CD4-positive, CD25-positive, alpha-beta regulatory T cell (primary cell): ENCODE data around the gene ZNF165. TPM values are rescaled to one million over a fixed set of nuclear protein-coding genes. Genes with fewer than 3 reads are reported as not detected.
A peak's percentile ranks its signal among the peaks of the same experiment; 100 is the strongest.
"Not testable (repeated sequence)": the region's sequence is repeated elsewhere in the genome, so short reads cannot be mapped to it uniquely, and the experiment has no call there.

ENCODE experiments used
- ATAC-seq, 2 donors: fragments of 150-1000 bp; cut with Tn5 transposase; one replicate each; pipeline ENCODE4 v1.10.0; 2021; ENCODE audit warnings: low read depth in 2 of 2, moderate number of reproducible peaks in 2 of 2, moderate library complexity in 1 of 2
- DNase-seq, 3 donors: peaks; one replicate each; pipeline versions ENCODE4 v3.0.0 to v3.0.0-alpha.2; 2012 to 2022; ENCODE audit warnings: mixed read lengths in 1 of 3
- H3K27ac ChIP-seq: one replicate; pipeline ENCODE4 v1.7.0; 2013; ENCODE audit warnings: mild to moderate bottlenecking, low read length; ENCODE audit not compliant: insufficient read depth, poor library complexity, severe bottlenecking
- H3K27me3 ChIP-seq: one replicate; pipeline ENCODE4 v1.7.0; 2013; ENCODE audit warnings: low read length; ENCODE audit not compliant: control insufficient read depth, insufficient read depth
- H3K36me3 ChIP-seq: one replicate; pipeline ENCODE4 v1.7.0; 2013; ENCODE audit warnings: mild to moderate bottlenecking, low read length, moderate library complexity; ENCODE audit not compliant: control insufficient read depth, insufficient read depth
- H3K4me1 ChIP-seq: 2 replicates; pipeline ENCODE4 v1.7.0; 2013; ENCODE audit warnings: mild to moderate bottlenecking, low read length; ENCODE audit not compliant: insufficient read depth, control insufficient read depth, poor library complexity, severe bottlenecking
- H3K4me3 ChIP-seq: one replicate; pipeline ENCODE4 v1.7.0; 2013; ENCODE audit warnings: low read depth, mild to moderate bottlenecking, low read length, moderate library complexity
- H3K9me3 ChIP-seq, 2 experiments: 1 replicate in 1 of 2; 2 replicates in 1 of 2; pipeline ENCODE4 v1.7.0; 2013; ENCODE audit warnings: low read length in 2 of 2, mild to moderate bottlenecking in 1 of 2, moderate library complexity in 1 of 2; ENCODE audit not compliant: control insufficient read depth in 2 of 2
- H3K27ac Mint-ChIP-seq, 3 donors: one replicate each; pipeline ENCODE4 v1.8.0; 2020 to 2022; ENCODE audit warnings: mild to moderate bottlenecking in 3 of 3, mixed read lengths in 3 of 3, moderate library complexity in 2 of 3
- H3K27me3 Mint-ChIP-seq: one replicate; pipeline ENCODE4 v1.8.0; 2022; ENCODE audit warnings: mild to moderate bottlenecking, mixed read lengths
- H3K36me3 Mint-ChIP-seq: one replicate; pipeline ENCODE4 v1.8.0; 2020; ENCODE audit warnings: mixed read lengths
- H3K4me1 Mint-ChIP-seq, 4 donors: one replicate each; pipeline ENCODE4 v1.8.0; 2020 to 2022; ENCODE audit warnings: mixed read lengths in 4 of 4, mild to moderate bottlenecking in 1 of 4
- H3K4me3 Mint-ChIP-seq, 4 donors: one replicate each; pipeline ENCODE4 v1.8.0; 2020 to 2022; ENCODE audit warnings: mild to moderate bottlenecking in 4 of 4, mixed read lengths in 4 of 4, moderate library complexity in 3 of 4
- H3K9me3 Mint-ChIP-seq, 7 donors: one replicate each; pipeline ENCODE4 v1.8.0; 2020 to 2022; ENCODE audit warnings: mixed read lengths in 7 of 7, mild to moderate bottlenecking in 3 of 7, moderate library complexity in 2 of 7
- polyA plus RNA-seq, 4 donors: library from polyadenylated mRNA; unstranded; fragments of 300-500 nt; fragmentation: Illumina TruSeq; gene quantifications; one replicate each; pipeline ENCODE4 v1.2.3, GENCODE V29; 2021
- total RNA-seq: library from RNA; stranded (reverse); gene quantifications from one replicate; pipeline ENCODE4 v1.2.3, GENCODE V29; 2022

ZNF165 gene
- total and polyA plus RNA-seq, 5 donors from 2014 or later = 0.24 to 4.3 (median 0.49) TPM; not detected in 1

- Histone ChIP-seq H3K27ac (peak overlapping the region; percentile 86), H3K4me3 (peak overlapping the region; percentile 88), H3K36me3 (no peaks in the 10 kb centered on the region), H3K4me1 (peaks cover 15% of the 10 kb centered on the region), H3K27me3 (no peaks in the 10 kb centered on the region), H3K9me3 (no peaks in the 10 kb centered on the region)
- ATAC-seq = peak; percentile 78 to 79
- peak; percentile 78 to 94 (median 88) for DNase-seq
- Mint-ChIP-seq H3K4me3 (peak overlapping the region; percentile 96 to 99 (median 98)), H3K27me3 (peaks cover 16% of the 10 kb centered on the region), H3K9me3 (peaks cover 0 to 4% (median 0%) of the 10 kb centered on the region in 7 donors), H3K27ac (peak overlapping the region; percentile 93 to 99 (median 98)), H3K36me3 (peaks cover 4% of the 10 kb centered on the region), H3K4me1 (peaks cover 9 to 25% (median 16%) of the 10 kb centered on the region in 4 donors)
These were observed 490 bp downstream of the ZNF165 start for GRCh38 chr6:28080631-28081485.

- peak; percentile 25 to 42 (median 39) for DNase-seq
- peak overlapping the region; percentile 86 for H3K27ac ChIP-seq
- H3K4me1 Mint-ChIP-seq = peaks cover 9 to 25% (median 16%) of the 10 kb centered on the region in 4 donors
- ATAC-seq = peak in 1 of 2 donors; percentile 26
- H3K36me3 Mint-ChIP-seq = peaks cover 6% of the 10 kb centered on the region
- H3K27ac Mint-ChIP-seq = peak overlapping the region; percentile 93 to 99 (median 98)
- H3K4me3 ChIP-seq = peak overlapping the region; percentile 88
- H3K27me3 Mint-ChIP-seq = peaks cover 16% of the 10 kb centered on the region
- H3K4me1 ChIP-seq = peaks cover 15% of the 10 kb centered on the region
- peaks cover 0 to 4% (median 0%) of the 10 kb centered on the region in 7 donors for H3K9me3 Mint-ChIP-seq
- no peaks in the 10 kb centered on the region for H3K9me3 ChIP-seq
- peak overlapping the region; percentile 96 to 99 (median 98) for H3K4me3 Mint-ChIP-seq
- no peaks in the 10 kb centered on the region for H3K36me3 ChIP-seq
- H3K27me3 ChIP-seq = no peaks in the 10 kb centered on the region
These were observed 1.1 kb downstream of the ZNF165 start for GRCh38 chr6:28081486-28081751.

GRCh38 chr6:28082939-28083338 is 2.6 kb downstream of the ZNF165 start:
- H3K4me3 Mint-ChIP-seq = peak overlapping the region in 1 of 4 donors; percentile 71
- no peak overlapping the region for H3K27ac ChIP-seq
- H3K36me3 ChIP-seq = no peaks in the 10 kb centered on the region
- H3K9me3 ChIP-seq = peaks cover 3 to 4% of the 10 kb centered on the region in 2 experiments
- H3K4me3 ChIP-seq = no peak overlapping the region
- H3K36me3 Mint-ChIP-seq = peaks cover 12% of the 10 kb centered on the region
- H3K27ac Mint-ChIP-seq = peak overlapping the region in 2 of 3 donors; percentile 48 to 99
- peaks cover 0 to 6% (median 5%) of the 10 kb centered on the region in 7 donors for H3K9me3 Mint-ChIP-seq
- no peaks in the 10 kb centered on the region for H3K27me3 ChIP-seq
- ATAC-seq = no peak
- DNase-seq = no peak
- H3K4me1 Mint-ChIP-seq = peaks cover 9 to 25% (median 16%) of the 10 kb centered on the region in 4 donors
- H3K27me3 Mint-ChIP-seq = peaks cover 16% of the 10 kb centered on the region
- H3K4me1 ChIP-seq = peaks cover 15% of the 10 kb centered on the region

GRCh38 chr6:28089054-28089453 is 8.7 kb downstream of the ZNF165 start:
- H3K36me3 ChIP-seq = peaks cover 2% of the 10 kb centered on the region
- peaks cover 8% of the 10 kb centered on the region for H3K27me3 Mint-ChIP-seq
- H3K27ac Mint-ChIP-seq = no peak overlapping the region
- H3K4me3 ChIP-seq = no peak overlapping the region
- peaks cover 11% of the 10 kb centered on the region for H3K27me3 ChIP-seq
- H3K9me3 Mint-ChIP-seq = peaks cover 5 to 34% (median 12%) of the 10 kb centered on the region in 7 donors
- H3K4me3 Mint-ChIP-seq = no peak overlapping the region
- H3K4me1 ChIP-seq = no peaks in the 10 kb centered on the region
- ATAC-seq (no peak), DNase-seq (no peak)
- peaks cover 30 to 33% of the 10 kb centered on the region in 2 experiments for H3K9me3 ChIP-seq
- H3K36me3 Mint-ChIP-seq = peaks cover 30% of the 10 kb centered on the region
- no peak overlapping the region for H3K27ac ChIP-seq
- H3K4me1 Mint-ChIP-seq = peaks cover 0 to under 1% (median 0%) of the 10 kb centered on the region in 4 donors

GRCh38 chr6:28090917-28091586 is 10.7 kb downstream of the ZNF165 start:
- DNase-seq (no peak), ATAC-seq (no peak)
- peaks cover 12% of the 10 kb centered on the region for H3K27me3 ChIP-seq
- peaks cover 30 to 33% of the 10 kb centered on the region in 2 experiments for H3K9me3 ChIP-seq
- H3K4me3 Mint-ChIP-seq = no peak overlapping the region
- peaks cover 17% of the 10 kb centered on the region for H3K27me3 Mint-ChIP-seq
- no peak overlapping the region for H3K27ac ChIP-seq
- peaks cover 24% of the 10 kb centered on the region for H3K36me3 Mint-ChIP-seq
- H3K4me1 Mint-ChIP-seq = no peaks in the 10 kb centered on the region
- H3K4me3 ChIP-seq = no peak overlapping the region
- no peaks in the 10 kb centered on the region for H3K4me1 ChIP-seq
- H3K27ac Mint-ChIP-seq = no peak overlapping the region
- peaks cover 4 to 34% (median 12%) of the 10 kb centered on the region in 7 donors for H3K9me3 Mint-ChIP-seq
- peaks cover 2% of the 10 kb centered on the region for H3K36me3 ChIP-seq

- H3K27ac ChIP-seq, H3K36me3 Mint-ChIP-seq, ATAC-seq, DNase-seq, H3K27me3 ChIP-seq, H3K9me3 Mint-ChIP-seq, H3K36me3 ChIP-seq, H3K4me3 ChIP-seq, H3K9me3 ChIP-seq: not testable (repeated sequence)
- Mint-ChIP-seq H3K4me1 (peaks cover 0 to 14% (median 11%) of the 10 kb centered on the region in 4 donors), H3K4me3 (peak overlapping the region in 2 of 4 donors; percentile 44 to 66), H3K27ac (peak overlapping the region in 1 of 3 donors; percentile 32), H3K27me3 (peaks cover 24% of the 10 kb centered on the region)
- peaks cover 12% of the 10 kb centered on the region for H3K4me1 ChIP-seq
These were observed 21.9 kb downstream of the ZNF165 start for GRCh38 chr6:28102222-28102621.

GRCh38 chr6:28102699-28103098 is 22.3 kb downstream of the ZNF165 start:
- H3K9me3 Mint-ChIP-seq, H3K9me3 ChIP-seq, H3K36me3 ChIP-seq, H3K36me3 Mint-ChIP-seq, ATAC-seq, H3K4me3 ChIP-seq, H3K27me3 ChIP-seq, DNase-seq, H3K27ac ChIP-seq: not testable (repeated sequence)
- H3K4me1 ChIP-seq = peaks cover 12% of the 10 kb centered on the region
- H3K4me1 Mint-ChIP-seq = peaks cover 0 to 14% (median 11%) of the 10 kb centered on the region in 4 donors
- H3K4me3 Mint-ChIP-seq = peak overlapping the region in 3 of 4 donors; percentile 7 to 66 (median 44)
- peak overlapping the region in 1 of 3 donors; percentile 32 for H3K27ac Mint-ChIP-seq
- peaks cover 24% of the 10 kb centered on the region for H3K27me3 Mint-ChIP-seq
